Stimulated activated CD8-positive, alpha-beta memory T cell treated with anti-CD3 and anti-CD28 coated beads, Interleukin-15, amount 100 ng/mL, for 4 hours (primary cell): Measurements from ENCODE around the gene RPTOR.

ENCODE experiments used
- DNase-seq, 2 donors: peaks; one replicate each; pipeline ENCODE4 v3.0.0-alpha.2; 2020; ENCODE audit warnings: low read depth in 2 of 2

Gene RPTOR

GRCh38 chr17:80977172-80977571 lies 432.5 kb downstream of the RPTOR start:
- no peak for DNase-seq

- DNase-seq = no peak
Observed at GRCh38 chr17:80978499-80979497, 434.2 kb downstream of the RPTOR start.

- DNase-seq = no peak
Observed at GRCh38 chr17:80979547-80980378, 435.1 kb downstream of the RPTOR start.

- DNase-seq = peak; percentile 30 to 56
Observed at GRCh38 chr17:80980397-80981061, 435.9 kb downstream of the RPTOR start.

- no peak for DNase-seq
Observed at GRCh38 chr17:80981062-80981902, 436.6 kb downstream of the RPTOR start.

GRCh38 chr17:80981929-80982425 lies 437.3 kb downstream of the RPTOR start:
- no peak for DNase-seq

GRCh38 chr17:80982426-80982974 lies 437.9 kb downstream of the RPTOR start:
- no peak for DNase-seq

- no peak for DNase-seq
Observed at GRCh38 chr17:80983545-80983944, 438.9 kb downstream of the RPTOR start.

GRCh38 chr17:80984749-80985148 lies 440.1 kb downstream of the RPTOR start:
- no peak for DNase-seq

- DNase-seq = no peak
Observed at GRCh38 chr17:80986046-80986445, 441.4 kb downstream of the RPTOR start.

GRCh38 chr17:80986816-80987475 lies 442.3 kb downstream of the RPTOR start:
- DNase-seq = no peak

- no peak for DNase-seq
Observed at GRCh38 chr17:80987941-80988461, 443.4 kb downstream of the RPTOR start.

- DNase-seq = no peak
Observed at GRCh38 chr17:80989586-80989913, 444.9 kb downstream of the RPTOR start.

GRCh38 chr17:80990921-80991644 lies 446.4 kb downstream of the RPTOR start:
- no peak for DNase-seq

GRCh38 chr17:80991645-80992076 lies 447.0 kb downstream of the RPTOR start, which contains the start of gene CHMP6:
TSS of gene CHMP6 (plus strand) at chr17:80991841. CDS start at chr17:80991919, 78 bp downstream.
- DNase-seq = peak; percentile 22 to 51

GRCh38 chr17:80992077-80992947 lies 447.7 kb downstream of the RPTOR start:
- DNase-seq = no peak

GRCh38 chr17:80992948-80993624 lies 448.4 kb downstream of the RPTOR start:
- DNase-seq = no peak
